ENCODE measurements around the gene SPRED2. TPM values are rescaled to one million over a fixed set of nuclear protein-coding genes. Genes with fewer than 3 reads are reported as not detected.
A peak's percentile ranks its signal among the peaks of the same experiment; 100 is the strongest.

Gene SPRED2
- total RNA-seq, 2 experiments from 2014 or later: 9.5 to 12.7 TPM

DNA sequence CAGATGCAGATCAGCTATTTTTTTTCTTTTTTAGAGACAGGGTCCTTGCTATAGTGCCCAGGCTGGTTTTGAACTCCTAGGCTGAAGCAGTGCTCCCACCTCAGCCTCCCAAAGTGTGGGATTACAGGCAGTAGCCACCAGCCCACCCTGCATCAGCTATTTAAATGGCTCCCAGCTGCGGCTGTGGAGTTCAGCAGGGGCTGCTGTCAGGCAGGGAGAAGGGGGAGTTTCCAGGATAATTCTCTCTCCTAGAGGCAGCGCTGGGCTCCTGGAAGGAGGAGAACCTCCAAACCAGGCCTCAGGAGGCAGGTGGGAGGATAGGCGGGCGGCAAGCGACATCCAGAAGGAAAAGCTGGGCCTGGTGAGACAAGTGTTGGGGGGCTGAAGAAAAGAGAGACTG, 139.0 kb downstream of the SPRED2 start:
- ChIA-PET POLR2A (interaction anchor here (1.0 kb wide), 1 partner anchor 11 kb away, joined by 4 read pairs; no protein-coding TSS in a partner anchor), CTCF (no interaction called here)
- no peak overlapping the region for H3K4me3 Mint-ChIP-seq
- H3K27me3 Mint-ChIP-seq (ENCODE audit: low read depth): peaks cover 27% of the 10 kb centered on the region
- peaks cover 16% of the 10 kb centered on the region for H3K4me1 Mint-ChIP-seq (ENCODE audit: low read depth)
- no peak for ATAC-seq
- no peaks in the 10 kb centered on the region for H3K36me3 Mint-ChIP-seq (ENCODE audit: low read depth)
- no peaks in the 10 kb centered on the region for H3K9me3 Mint-ChIP-seq (ENCODE audit: insufficient read depth)
- DNase-seq: no peak
- H3K27ac Mint-ChIP-seq: no peak overlapping the region

GRCh38 chr2:65292461-65293011, 139.9 kb downstream of the SPRED2 start:
- Mint-ChIP-seq H3K4me1 (ENCODE audit: low read depth) (peaks cover 10% of the 10 kb centered on the region), H3K36me3 (ENCODE audit: low read depth) (no peaks in the 10 kb centered on the region), H3K27ac (no peak overlapping the region), H3K27me3 (ENCODE audit: low read depth) (peaks cover 28% of the 10 kb centered on the region), H3K9me3 (ENCODE audit: insufficient read depth) (no peaks in the 10 kb centered on the region), H3K4me3 (no peak overlapping the region)
- CTCF ChIA-PET: no interaction called here
- no peak for DNase-seq
- POLR2A ChIA-PET: no interaction called here
- ATAC-seq: no peak

- no peak for DNase-seq
- CTCF ChIA-PET: no interaction called here
These were observed 140.3 kb downstream of the SPRED2 start for GRCh38 chr2:65292106-65292400.

GRCh38 chr2:65291216-65292105, 140.9 kb downstream of the SPRED2 start:
- peaks cover 26% of the 10 kb centered on the region for H3K27me3 Mint-ChIP-seq (ENCODE audit: low read depth)
- no peak overlapping the region for H3K27ac Mint-ChIP-seq
- no peak overlapping the region for H3K4me3 Mint-ChIP-seq
- peaks cover 3% of the 10 kb centered on the region for H3K4me1 Mint-ChIP-seq (ENCODE audit: low read depth)
- no peaks in the 10 kb centered on the region for H3K36me3 Mint-ChIP-seq (ENCODE audit: low read depth)
- no peak for ATAC-seq
- POLR2A ChIA-PET: no interaction called here
- CTCF ChIA-PET: no interaction called here
- no peaks in the 10 kb centered on the region for H3K9me3 Mint-ChIP-seq (ENCODE audit: insufficient read depth)
- DNase-seq: no peak

More at GRCh38 chr2:65292106-65292400, 140.3 kb downstream of the SPRED2 start:
- Mint-ChIP-seq H3K36me3 (ENCODE audit: low read depth) (no peaks in the 10 kb centered on the region), H3K27ac (no peak overlapping the region), H3K27me3 (ENCODE audit: low read depth) (peaks cover 29% of the 10 kb centered on the region), H3K4me3 (no peak overlapping the region), H3K4me1 (ENCODE audit: low read depth) (peaks cover 8% of the 10 kb centered on the region), H3K9me3 (ENCODE audit: insufficient read depth) (no peaks in the 10 kb centered on the region)
- no peak for ATAC-seq
- POLR2A ChIA-PET: no interaction called here

- peaks cover 19% of the 10 kb centered on the region for H3K27me3 Mint-ChIP-seq (ENCODE audit: low read depth)
- H3K36me3 Mint-ChIP-seq (ENCODE audit: low read depth): no peaks in the 10 kb centered on the region
- no peaks in the 10 kb centered on the region for H3K4me1 Mint-ChIP-seq (ENCODE audit: low read depth)
- POLR2A ChIA-PET: no interaction called here
- CTCF ChIA-PET: no interaction called here
- no peak overlapping the region for H3K27ac Mint-ChIP-seq
- ATAC-seq: no peak
- no peaks in the 10 kb centered on the region for H3K9me3 Mint-ChIP-seq (ENCODE audit: insufficient read depth)
- no peak for DNase-seq
- H3K4me3 Mint-ChIP-seq: no peak overlapping the region
These were observed 145.0 kb downstream of the SPRED2 start for GRCh38 chr2:65287364-65287763.

DNA sequence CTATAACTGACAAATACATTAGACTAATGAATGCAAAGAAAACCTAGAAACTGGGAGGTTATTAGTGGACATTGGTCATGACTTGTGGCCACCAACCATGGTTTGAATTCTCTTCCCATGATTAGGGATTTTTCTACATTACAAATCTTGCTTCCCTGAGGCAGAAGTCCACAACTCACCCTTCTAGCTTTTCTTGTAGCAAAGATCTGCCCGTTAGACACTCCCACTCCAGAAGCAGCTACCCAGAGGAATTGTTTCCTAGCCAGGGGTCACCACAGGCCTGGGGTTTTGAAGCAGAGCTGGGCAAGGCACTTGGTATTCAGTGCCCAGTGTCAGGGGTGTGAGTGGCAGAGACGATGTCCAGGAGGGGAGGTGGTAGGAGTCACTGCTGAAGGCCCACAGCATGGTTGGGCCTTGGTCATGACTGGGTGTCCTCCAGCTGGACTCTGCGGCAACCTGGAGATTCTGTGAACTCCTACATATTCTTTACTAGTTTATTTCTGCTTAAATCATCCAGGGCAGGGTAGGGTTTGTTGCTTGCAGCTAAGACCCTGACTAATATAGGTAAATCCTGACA, 149.8 kb downstream of the SPRED2 start:
- H3K4me3 Mint-ChIP-seq: no peak overlapping the region
- DNase-seq (peak; percentile 11), ATAC-seq (no peak)
- POLR2A ChIA-PET: interaction anchor here (0.8 to 0.9 kb wide), 2 partner anchors 11 to 12 kb away, joined by 3 to 4 read pairs; no protein-coding TSS in a partner anchor
- no peak overlapping the region for H3K27ac Mint-ChIP-seq
- CTCF ChIA-PET: no interaction called here
- H3K4me1 Mint-ChIP-seq (ENCODE audit: low read depth): peaks cover 15% of the 10 kb centered on the region
- no peaks in the 10 kb centered on the region for H3K36me3 Mint-ChIP-seq (ENCODE audit: low read depth)
- H3K27me3 Mint-ChIP-seq (ENCODE audit: low read depth): peaks cover 18% of the 10 kb centered on the region
- no peaks in the 10 kb centered on the region for H3K9me3 Mint-ChIP-seq (ENCODE audit: insufficient read depth)

GRCh38 chr2:65281627-65282351, 150.6 kb downstream of the SPRED2 start:
- peaks cover 13% of the 10 kb centered on the region for H3K27me3 Mint-ChIP-seq (ENCODE audit: low read depth)
- H3K4me3 Mint-ChIP-seq: no peak overlapping the region
- DNase-seq: peak; percentile 12
- no peak for ATAC-seq
- CTCF ChIA-PET: no interaction called here
- H3K4me1 Mint-ChIP-seq (ENCODE audit: low read depth): peaks cover 15% of the 10 kb centered on the region
- H3K9me3 Mint-ChIP-seq (ENCODE audit: insufficient read depth): no peaks in the 10 kb centered on the region
- H3K27ac Mint-ChIP-seq: no peak overlapping the region
- POLR2A ChIA-PET: no interaction called here
- H3K36me3 Mint-ChIP-seq (ENCODE audit: low read depth): no peaks in the 10 kb centered on the region

GRCh38 chr2:65279756-65280155, 152.6 kb downstream of the SPRED2 start:
- DNase-seq: no peak
- Mint-ChIP-seq H3K27me3 (ENCODE audit: low read depth) (peaks cover 7% of the 10 kb centered on the region), H3K9me3 (ENCODE audit: insufficient read depth) (no peaks in the 10 kb centered on the region), H3K4me3 (no peak overlapping the region), H3K4me1 (ENCODE audit: low read depth) (peaks cover 15% of the 10 kb centered on the region), H3K27ac (peak overlapping the region; percentile 4), H3K36me3 (ENCODE audit: low read depth) (peaks cover 2% of the 10 kb centered on the region)
- POLR2A ChIA-PET: no interaction called here
- no peak for ATAC-seq
- CTCF ChIA-PET: no interaction called here

DNA sequence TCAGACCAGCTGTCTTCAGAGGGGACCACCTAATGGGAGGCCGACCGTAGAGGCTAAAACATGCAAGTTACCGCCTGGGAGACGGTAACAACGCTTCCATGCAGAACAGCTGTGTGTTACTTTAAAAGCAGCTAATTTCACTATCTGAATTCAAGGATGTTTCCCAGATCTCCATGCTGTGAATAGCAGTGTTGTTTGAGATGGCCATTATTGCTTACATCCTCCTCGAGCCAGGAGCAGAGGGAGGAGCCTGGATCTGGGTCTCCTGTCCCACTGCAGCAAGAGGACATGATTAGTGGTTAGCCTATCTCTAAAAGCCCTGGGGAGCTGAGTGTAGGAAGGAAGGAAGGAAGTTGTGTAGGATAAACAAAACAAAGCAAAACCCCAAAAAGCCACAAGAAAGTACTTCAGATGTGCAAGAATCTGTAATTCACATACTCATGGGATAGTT, 153.8 kb downstream of the SPRED2 start:
- no peak for ATAC-seq
- peak; percentile 20 for DNase-seq
- H3K9me3 Mint-ChIP-seq (ENCODE audit: insufficient read depth): no peaks in the 10 kb centered on the region
- H3K27me3 Mint-ChIP-seq (ENCODE audit: low read depth): peaks cover 2% of the 10 kb centered on the region
- H3K4me1 Mint-ChIP-seq (ENCODE audit: low read depth): peaks cover 15% of the 10 kb centered on the region
- no peak overlapping the region for H3K4me3 Mint-ChIP-seq
- H3K27ac Mint-ChIP-seq: no peak overlapping the region
- H3K36me3 Mint-ChIP-seq (ENCODE audit: low read depth): peaks cover 8% of the 10 kb centered on the region
- CTCF ChIA-PET: interaction anchor here (1.6 kb wide), 1 partner anchor 274 kb away, joined by 3 read pairs; no protein-coding TSS in a partner anchor
- POLR2A ChIA-PET: interaction anchor here (1.2 kb wide), 1 partner anchor 19 kb away, joined by 3 read pairs; no protein-coding TSS in a partner anchor

GRCh38 chr2:65277791-65278483, 154.5 kb downstream of the SPRED2 start:
- Mint-ChIP-seq H3K4me1 (ENCODE audit: low read depth) (peaks cover 15% of the 10 kb centered on the region), H3K4me3 (no peak overlapping the region), H3K27me3 (ENCODE audit: low read depth) (peaks cover 2% of the 10 kb centered on the region), H3K9me3 (ENCODE audit: insufficient read depth) (no peaks in the 10 kb centered on the region), H3K27ac (no peak overlapping the region), H3K36me3 (ENCODE audit: low read depth) (peaks cover 14% of the 10 kb centered on the region)
- ChIA-PET CTCF (interaction anchor here (0.8 to 4.0 kb wide), 4 partner anchors 13 to 296 kb away, joined by 3 to 14 read pairs (median 3); partner anchors contain the start of gene ACTR2), POLR2A (interaction anchor here (1.2 kb wide), 1 partner anchor 20 kb away, joined by 3 read pairs; no protein-coding TSS in a partner anchor)
- peak; percentile 19 for DNase-seq
- no peak for ATAC-seq

- CTCF ChIA-PET: interaction anchor here (1.1 to 4.0 kb wide), 3 partner anchors 12 to 296 kb away, joined by 3 to 14 read pairs (median 3); no protein-coding TSS in a partner anchor
- Mint-ChIP-seq H3K4me3 (no peak overlapping the region), H3K36me3 (ENCODE audit: low read depth) (peaks cover 21% of the 10 kb centered on the region), H3K4me1 (ENCODE audit: low read depth) (peaks cover 15% of the 10 kb centered on the region), H3K27ac (no peak overlapping the region), H3K9me3 (ENCODE audit: insufficient read depth) (no peaks in the 10 kb centered on the region), H3K27me3 (ENCODE audit: low read depth) (peaks cover 2% of the 10 kb centered on the region)
- POLR2A ChIA-PET: interaction anchor here (0.8 to 1.1 kb wide), 2 partner anchors 24 to 50 kb away, joined by 3 read pairs; partner anchors contain the start of gene ACTR2
- ATAC-seq: no peak
- peak; percentile 5 for DNase-seq
These were observed 155.3 kb downstream of the SPRED2 start for GRCh38 chr2:65277118-65277517.

Measured in activated CD8-positive, alpha-beta T cell treated with anti-CD3 and anti-CD28 coated beads, Interleukin-2, amount 10 ng/mL, durations not matched to agents 7 days and 5 days (primary cell).